ENCODE results near the gene TTI1. TPM values are rescaled to one million over a fixed set of nuclear protein-coding genes. Genes with fewer than 3 reads are reported as not detected.

The TTI1 gene
- total and polyA plus RNA-seq, 2 of the 13 experiments (the other 11 are each of a cell fraction or from before 2014, with no cell fraction given): 22.9 to 39.8 TPM

DNA sequence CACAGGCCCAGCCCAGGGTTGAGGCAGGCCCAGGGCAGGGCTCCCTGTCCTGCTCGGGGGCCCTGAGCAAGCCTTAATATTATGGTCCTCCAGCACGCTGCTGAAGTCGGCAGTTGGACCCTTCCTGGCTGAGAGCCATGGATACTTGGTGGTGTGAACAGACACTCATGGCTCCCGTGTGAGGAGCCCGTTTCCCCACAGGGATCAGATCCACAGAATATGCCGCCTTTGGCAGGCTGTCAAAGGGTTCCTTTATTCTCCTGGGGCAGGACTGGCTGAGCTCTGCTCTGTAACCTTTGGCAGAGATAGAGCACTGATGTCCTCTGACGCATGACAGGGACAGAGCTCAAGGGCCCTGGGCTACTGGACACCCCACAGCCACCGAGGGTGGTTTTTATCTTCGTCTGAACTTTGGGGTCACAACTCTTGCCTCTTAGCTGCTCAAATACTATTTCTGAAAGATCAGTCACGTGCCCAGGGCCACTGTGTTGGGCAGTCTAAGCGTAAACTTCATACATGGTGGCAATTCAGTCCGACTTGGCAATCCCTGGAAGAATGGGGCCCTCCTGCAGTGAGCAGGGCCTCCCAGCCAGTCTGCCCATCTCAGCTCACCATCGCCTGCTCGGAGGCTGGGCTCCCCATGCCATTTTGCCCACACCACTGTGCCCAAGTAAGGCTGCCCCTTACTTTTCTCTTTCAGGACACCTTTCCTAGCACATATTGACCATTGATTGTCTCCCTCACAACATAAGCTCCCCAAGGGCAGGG, 49.1 kb downstream of the TTI1 start (continued):
- TF ChIP-seq HOXA3 (CRISPR knock-in tag; IDR thresholded peaks at IDR 0.05): peak; percentile 89
- TF ChIP-seq, protein P1, sequence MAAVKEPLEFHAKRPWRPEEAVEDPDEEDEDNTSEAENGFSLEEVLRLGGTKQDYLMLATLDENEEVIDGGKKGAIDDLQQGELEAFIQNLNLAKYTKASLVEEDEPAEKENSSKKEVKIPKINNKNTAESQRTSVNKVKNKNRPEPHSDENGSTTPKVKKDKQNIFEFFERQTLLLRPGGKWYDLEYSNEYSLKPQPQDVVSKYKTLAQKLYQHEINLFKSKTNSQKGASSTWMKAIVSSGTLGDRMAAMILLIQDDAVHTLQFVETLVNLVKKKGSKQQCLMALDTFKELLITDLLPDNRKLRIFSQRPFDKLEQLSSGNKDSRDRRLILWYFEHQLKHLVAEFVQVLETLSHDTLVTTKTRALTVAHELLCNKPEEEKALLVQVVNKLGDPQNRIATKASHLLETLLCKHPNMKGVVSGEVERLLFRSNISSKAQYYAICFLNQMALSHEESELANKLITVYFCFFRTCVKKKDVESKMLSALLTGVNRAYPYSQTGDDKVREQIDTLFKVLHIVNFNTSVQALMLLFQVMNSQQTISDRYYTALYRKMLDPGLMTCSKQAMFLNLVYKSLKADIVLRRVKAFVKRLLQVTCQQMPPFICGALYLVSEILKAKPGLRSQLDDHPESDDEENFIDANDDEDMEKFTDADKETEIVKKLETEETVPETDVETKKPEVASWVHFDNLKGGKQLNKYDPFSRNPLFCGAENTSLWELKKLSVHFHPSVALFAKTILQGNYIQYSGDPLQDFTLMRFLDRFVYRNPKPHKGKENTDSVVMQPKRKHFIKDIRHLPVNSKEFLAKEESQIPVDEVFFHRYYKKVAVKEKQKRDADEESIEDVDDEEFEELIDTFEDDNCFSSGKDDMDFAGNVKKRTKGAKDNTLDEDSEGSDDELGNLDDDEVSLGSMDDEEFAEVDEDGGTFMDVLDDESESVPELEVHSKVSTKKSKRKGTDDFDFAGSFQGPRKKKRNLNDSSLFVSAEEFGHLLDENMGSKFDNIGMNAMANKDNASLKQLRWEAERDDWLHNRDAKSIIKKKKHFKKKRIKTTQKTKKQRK (IDR thresholded peaks at IDR 0.05; ENCODE audit: low read length): no peak
- 0 out of 2 replicates have a peak, but pooled peaks have one; percentile 15 for TF ChIP-seq MAZ (IDR thresholded peaks at IDR 0.05; ENCODE audit: borderline replicate concordance, low read depth, low read length)
- TF ChIP-seq MAZ (CRISPR knock-in tag; IDR thresholded peaks at IDR 0.05; ENCODE audit: low read depth): no peak
- no peak; the same call in 1 of the 2 replicates for TF ChIP-seq ZNF746 (CRISPR knock-in tag; IDR thresholded peaks at IDR 0.05)
- TF ChIP-seq, protein P2, sequence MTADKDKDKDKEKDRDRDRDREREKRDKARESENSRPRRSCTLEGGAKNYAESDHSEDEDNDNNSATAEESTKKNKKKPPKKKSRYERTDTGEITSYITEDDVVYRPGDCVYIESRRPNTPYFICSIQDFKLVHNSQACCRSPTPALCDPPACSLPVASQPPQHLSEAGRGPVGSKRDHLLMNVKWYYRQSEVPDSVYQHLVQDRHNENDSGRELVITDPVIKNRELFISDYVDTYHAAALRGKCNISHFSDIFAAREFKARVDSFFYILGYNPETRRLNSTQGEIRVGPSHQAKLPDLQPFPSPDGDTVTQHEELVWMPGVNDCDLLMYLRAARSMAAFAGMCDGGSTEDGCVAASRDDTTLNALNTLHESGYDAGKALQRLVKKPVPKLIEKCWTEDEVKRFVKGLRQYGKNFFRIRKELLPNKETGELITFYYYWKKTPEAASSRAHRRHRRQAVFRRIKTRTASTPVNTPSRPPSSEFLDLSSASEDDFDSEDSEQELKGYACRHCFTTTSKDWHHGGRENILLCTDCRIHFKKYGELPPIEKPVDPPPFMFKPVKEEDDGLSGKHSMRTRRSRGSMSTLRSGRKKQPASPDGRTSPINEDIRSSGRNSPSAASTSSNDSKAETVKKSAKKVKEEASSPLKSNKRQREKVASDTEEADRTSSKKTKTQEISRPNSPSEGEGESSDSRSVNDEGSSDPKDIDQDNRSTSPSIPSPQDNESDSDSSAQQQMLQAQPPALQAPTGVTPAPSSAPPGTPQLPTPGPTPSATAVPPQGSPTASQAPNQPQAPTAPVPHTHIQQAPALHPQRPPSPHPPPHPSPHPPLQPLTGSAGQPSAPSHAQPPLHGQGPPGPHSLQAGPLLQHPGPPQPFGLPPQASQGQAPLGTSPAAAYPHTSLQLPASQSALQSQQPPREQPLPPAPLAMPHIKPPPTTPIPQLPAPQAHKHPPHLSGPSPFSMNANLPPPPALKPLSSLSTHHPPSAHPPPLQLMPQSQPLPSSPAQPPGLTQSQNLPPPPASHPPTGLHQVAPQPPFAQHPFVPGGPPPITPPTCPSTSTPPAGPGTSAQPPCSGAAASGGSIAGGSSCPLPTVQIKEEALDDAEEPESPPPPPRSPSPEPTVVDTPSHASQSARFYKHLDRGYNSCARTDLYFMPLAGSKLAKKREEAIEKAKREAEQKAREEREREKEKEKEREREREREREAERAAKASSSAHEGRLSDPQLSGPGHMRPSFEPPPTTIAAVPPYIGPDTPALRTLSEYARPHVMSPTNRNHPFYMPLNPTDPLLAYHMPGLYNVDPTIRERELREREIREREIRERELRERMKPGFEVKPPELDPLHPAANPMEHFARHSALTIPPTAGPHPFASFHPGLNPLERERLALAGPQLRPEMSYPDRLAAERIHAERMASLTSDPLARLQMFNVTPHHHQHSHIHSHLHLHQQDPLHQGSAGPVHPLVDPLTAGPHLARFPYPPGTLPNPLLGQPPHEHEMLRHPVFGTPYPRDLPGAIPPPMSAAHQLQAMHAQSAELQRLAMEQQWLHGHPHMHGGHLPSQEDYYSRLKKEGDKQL (CRISPR knock-in tag; IDR thresholded peaks at IDR 0.05; ENCODE audit: low read depth): no peak
- TF ChIP-seq EHMT2 (IDR thresholded peaks at IDR 0.05; ENCODE audit: borderline replicate concordance, low read depth, low read length): peak; percentile 84
- no peak for TF ChIP-seq ZKSCAN5 (CRISPR knock-in tag; IDR thresholded peaks at IDR 0.05)
- TF ChIP-seq, protein P3, sequence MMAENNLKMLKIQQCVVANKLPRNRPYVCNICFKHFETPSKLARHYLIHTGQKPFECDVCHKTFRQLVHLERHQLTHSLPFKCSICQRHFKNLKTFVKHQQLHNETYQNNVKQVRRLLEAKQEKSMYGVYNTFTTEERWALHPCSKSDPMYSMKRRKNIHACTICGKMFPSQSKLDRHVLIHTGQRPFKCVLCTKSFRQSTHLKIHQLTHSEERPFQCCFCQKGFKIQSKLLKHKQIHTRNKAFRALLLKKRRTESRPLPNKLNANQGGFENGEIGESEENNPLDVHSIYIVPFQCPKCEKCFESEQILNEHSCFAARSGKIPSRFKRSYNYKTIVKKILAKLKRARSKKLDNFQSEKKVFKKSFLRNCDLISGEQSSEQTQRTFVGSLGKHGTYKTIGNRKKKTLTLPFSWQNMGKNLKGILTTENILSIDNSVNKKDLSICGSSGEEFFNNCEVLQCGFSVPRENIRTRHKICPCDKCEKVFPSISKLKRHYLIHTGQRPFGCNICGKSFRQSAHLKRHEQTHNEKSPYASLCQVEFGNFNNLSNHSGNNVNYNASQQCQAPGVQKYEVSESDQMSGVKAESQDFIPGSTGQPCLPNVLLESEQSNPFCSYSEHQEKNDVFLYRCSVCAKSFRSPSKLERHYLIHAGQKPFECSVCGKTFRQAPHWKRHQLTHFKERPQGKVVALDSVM (CRISPR knock-in tag; IDR thresholded peaks at IDR 0.05): no peak
- TF ChIP-seq, protein P4, sequence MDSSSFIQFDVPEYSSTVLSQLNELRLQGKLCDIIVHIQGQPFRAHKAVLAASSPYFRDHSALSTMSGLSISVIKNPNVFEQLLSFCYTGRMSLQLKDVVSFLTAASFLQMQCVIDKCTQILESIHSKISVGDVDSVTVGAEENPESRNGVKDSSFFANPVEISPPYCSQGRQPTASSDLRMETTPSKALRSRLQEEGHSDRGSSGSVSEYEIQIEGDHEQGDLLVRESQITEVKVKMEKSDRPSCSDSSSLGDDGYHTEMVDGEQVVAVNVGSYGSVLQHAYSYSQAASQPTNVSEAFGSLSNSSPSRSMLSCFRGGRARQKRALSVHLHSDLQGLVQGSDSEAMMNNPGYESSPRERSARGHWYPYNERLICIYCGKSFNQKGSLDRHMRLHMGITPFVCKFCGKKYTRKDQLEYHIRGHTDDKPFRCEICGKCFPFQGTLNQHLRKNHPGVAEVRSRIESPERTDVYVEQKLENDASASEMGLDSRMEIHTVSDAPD (CRISPR knock-in tag; IDR thresholded peaks at IDR 0.05): no peak
- no peak for TF ChIP-seq ZNF484 (CRISPR knock-in tag; IDR thresholded peaks at IDR 0.05; ENCODE audit: borderline replicate concordance, low read depth)
- no peak for TF ChIP-seq ZKSCAN8 (CRISPR knock-in tag; IDR thresholded peaks at IDR 0.05; ENCODE audit: borderline replicate concordance)
- peak; percentile 81; the same call in 1 of the 2 replicates for TF ChIP-seq ZNF296 (CRISPR knock-in tag; conservative IDR thresholded peaks at IDR 0.05)
- peak; percentile 40; the same call in 1 of the 2 replicates for TF ChIP-seq ERF (CRISPR knock-in tag; IDR thresholded peaks at IDR 0.05)

Measured in HepG2 (cell line).